SIG-M5 treated with dmso at 0.1 percent for 504 hours (cell line): ENCODE measurements around the gene LECT2.

Experiments
- DNase-seq: peaks from one replicate; lab custom pipeline; 2025; ENCODE audit not compliant: unreplicated experiment; lab: John Stamatoyannopoulos, UW

Gene LECT2

DNA sequence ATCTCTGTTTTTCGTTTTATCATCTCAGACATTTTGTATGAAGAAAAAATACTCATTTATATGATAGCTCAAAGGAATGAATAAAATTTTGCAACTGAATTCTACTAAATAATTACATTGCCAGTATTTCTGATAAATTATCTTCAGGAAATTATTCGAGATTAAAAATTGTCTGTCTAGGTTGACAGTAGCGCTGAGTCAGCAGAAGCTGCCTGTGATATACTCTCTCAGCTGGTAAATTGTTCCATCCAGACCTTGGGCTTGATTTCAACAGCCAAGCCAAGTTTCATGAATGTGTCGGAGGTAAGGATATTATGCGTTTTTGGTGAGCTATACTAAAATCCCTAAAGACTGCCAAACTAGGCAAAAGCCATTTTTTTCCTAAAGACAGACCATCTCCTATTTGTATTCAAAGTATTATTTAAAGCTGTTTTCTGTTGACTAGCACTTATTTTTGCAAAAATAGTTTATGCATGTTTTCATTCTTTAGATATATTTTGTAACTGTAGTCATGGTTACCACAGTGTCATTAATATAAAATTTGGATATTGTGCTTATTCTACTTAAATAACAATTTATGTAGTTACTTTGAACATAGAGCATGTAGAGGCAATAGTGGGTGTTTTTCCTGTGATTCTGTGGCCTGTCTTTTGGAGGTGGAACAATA lies 17.4 kb downstream of the LECT2 start:
- DNase-seq = no peak

GRCh38 chr5:135934939-135935338 lies 19.8 kb downstream of the LECT2 start:
- DNase-seq = no peak

GRCh38 chr5:135930949-135931295 lies 23.9 kb downstream of the LECT2 start:
- DNase-seq = no peak

GRCh38 chr5:135930029-135930948 lies 24.5 kb downstream of the LECT2 start:
- DNase-seq = no peak

DNA sequence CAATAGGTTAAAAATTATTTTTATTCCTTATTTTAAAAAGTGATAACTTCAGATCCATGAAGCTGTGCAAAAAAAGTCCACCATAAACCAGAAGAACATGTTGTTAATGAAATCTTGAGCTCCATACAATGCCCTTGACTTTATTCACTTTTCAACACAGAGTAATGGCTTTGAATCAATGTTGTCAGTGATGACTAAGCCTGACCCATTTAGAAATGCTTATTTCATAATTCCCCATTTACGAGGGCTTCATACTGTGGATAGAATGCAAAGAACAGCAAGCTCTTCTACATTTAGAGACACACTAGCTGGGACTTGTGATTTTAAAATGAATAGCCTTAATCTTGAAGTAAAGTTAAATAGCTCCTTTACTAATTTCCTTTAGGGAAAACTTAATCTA lies 33.4 kb downstream of the LECT2 start:
- DNase-seq = peak; percentile 20

DNA sequence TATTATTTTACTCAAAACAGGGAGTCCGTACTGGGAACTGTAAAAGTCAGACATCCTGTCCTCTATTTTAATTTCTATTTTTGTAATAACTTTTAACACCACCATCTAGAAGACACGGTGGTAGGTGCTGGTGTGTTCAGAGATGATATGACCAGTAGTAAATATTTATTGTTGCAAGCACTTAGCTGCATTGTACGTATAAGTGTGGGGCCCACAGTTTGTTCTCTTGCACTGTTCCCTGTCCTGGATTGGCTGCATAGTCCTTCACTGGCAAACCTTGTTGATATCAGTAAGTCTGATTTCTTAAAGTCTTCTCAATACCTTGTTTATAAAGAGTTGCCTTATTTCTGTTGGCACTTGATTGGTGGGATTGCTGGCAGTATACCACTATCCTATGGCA lies 34.6 kb downstream of the LECT2 start:
- no peak for DNase-seq

GRCh38 chr5:135916638-135917263 lies 38.0 kb downstream of the LECT2 start:
- no peak for DNase-seq

GRCh38 chr5:135915466-135916001 lies 39.2 kb downstream of the LECT2 start:
- DNase-seq = no peak

GRCh38 chr5:135913713-135914626 lies 40.8 kb downstream of the LECT2 start:
- no peak for DNase-seq

GRCh38 chr5:135905144-135905543 lies 49.6 kb downstream of the LECT2 start:
- DNase-seq = no peak

DNA sequence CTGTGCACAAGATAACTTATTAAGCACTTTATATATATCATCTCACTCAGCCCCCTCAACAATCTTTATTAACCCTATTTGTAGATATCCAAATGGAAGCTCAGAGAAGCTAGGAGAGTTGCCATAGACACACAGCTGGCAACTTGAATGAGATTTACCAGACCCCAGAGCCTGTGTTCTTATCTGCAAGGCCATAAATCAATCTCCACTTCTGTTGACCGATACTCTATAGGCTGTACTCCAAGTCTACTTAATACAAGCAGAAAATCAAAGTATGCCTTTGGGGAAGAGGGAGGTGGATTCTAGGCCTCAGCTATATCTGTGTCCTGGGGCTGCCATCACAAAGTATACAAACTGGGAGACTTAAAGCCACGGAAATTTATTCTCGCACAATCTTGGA lies 53.1 kb downstream of the LECT2 start:
- DNase-seq = no peak

GRCh38 chr5:135900276-135900675 lies 54.5 kb downstream of the LECT2 start:
- DNase-seq = no peak

GRCh38 chr5:135898651-135899050 lies 56.1 kb downstream of the LECT2 start:
- no peak for DNase-seq
